ENCODE measurements around the gene SPHK1. TPM values are rescaled to one million over a fixed set of nuclear protein-coding genes. Genes with fewer than 3 reads are reported as not detected.
"Not testable (repeated sequence)": the region's sequence is repeated elsewhere in the genome, so short reads cannot be mapped to it uniquely, and the experiment has no call there.

SPHK1 gene
- total RNA-seq, 1 experiment from 2014 or later: 5.4 TPM

DNA sequence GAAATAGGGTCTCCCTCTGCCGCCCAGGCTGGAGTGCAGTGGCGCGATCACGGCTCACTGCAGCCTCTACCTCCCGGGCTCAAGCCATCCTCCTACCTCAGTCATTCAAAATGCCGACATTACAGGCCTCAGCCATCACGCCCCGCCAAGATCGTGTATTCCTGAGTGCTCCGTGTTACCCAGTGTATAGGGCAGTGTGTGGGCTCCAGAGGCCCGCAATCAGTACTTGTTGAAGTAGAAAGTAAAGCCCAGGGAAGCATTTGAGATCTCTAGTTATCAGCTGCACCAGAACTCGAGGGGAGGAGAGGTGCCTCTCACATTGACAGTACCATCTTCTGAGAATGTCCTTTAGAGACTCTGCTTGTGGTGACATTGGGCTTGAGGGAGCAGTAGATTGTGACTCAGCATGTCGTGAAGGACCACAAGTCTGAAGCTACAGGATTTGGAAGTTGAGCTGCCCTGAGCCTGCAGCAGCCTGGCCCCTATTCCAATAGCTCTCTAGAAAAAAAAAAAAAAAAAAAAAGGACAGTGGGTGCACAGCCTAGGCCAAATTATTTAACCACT, 29.6 kb upstream of the SPHK1 start:
- peaks cover 8% of the 10 kb centered on the region for H3K4me1 ChIP-seq
- peak; percentile 50 to 72 for DNase-seq
- peak overlapping the region; percentile 71 for H3K4me3 ChIP-seq
- H3K27ac ChIP-seq: peak overlapping the region; percentile 99; the same call in 1 of the 2 replicates
- no peaks in the 10 kb centered on the region for H3K9me3 ChIP-seq (replicated peaks)
- H3K36me3 ChIP-seq: no peaks in the 10 kb centered on the region
- H3K27me3 ChIP-seq: no peaks in the 10 kb centered on the region

DNA sequence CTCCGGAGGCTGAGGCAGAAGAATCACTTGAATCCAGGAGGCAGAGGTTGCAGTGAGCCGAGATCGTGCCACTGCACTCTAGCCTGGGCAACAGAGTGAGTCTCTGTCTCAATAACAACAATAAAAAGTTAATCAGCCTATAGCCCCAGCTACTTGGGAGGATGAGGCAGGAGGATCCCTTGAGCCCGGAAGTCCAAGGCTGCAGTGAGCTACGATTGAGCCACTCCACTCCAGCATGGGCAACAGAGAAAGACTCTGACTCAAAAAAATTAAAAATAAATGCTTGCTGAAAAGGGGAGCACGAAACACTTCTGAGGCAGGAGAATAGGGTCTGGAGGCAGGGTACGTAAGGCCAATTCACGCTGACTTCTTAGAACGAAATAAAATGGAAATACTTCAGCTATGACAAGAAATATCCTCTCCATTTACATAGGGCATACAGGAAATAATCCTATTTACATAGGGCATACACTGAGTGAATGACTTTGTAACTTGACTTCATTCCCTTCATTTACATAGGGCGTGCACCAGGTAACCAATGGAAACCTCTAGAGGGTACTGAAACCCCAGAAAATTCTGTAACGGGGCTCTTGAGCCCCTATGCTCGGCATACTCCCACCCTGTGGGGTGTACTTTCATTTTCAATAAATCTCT, 27.5 kb upstream of the SPHK1 start:
- H3K4me3 ChIP-seq: no peak overlapping the region
- DNase-seq: no peak
- no peaks in the 10 kb centered on the region for H3K9me3 ChIP-seq (replicated peaks)
- no peak overlapping the region for H3K27ac ChIP-seq
- no peaks in the 10 kb centered on the region for H3K36me3 ChIP-seq
- H3K4me1 ChIP-seq: peaks cover 20% of the 10 kb centered on the region
- no peaks in the 10 kb centered on the region for H3K27me3 ChIP-seq

DNA sequence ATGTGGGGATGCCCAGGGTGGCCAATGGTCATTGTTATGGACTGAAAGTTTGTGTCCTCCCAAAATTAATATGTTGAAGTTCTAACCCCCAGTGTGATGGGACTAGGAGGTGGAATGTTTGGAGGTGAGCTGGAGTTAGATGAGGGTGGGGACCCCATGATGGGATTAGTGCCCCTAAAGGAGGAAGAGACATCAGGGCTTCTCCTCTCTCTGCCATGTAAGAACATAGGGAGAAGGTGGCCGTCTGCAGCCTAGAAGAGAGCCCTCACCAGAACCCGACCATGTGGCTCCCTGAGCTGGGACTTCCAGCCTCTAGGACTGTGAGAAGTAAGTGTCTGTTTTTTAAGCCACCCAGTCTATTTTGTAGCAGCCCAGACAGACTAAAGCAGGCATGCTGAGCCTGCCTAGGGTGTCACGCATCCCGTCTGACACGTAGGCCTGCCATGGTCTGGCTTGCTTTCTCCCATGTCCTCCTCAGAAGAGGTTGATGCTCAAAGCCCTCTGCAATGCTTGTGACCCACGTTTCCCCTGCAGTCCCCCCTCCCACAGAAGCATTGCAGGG, 26.7 kb upstream of the SPHK1 start:
- Histone ChIP-seq H3K4me1 (peaks cover 23% of the 10 kb centered on the region), H3K9me3 (replicated peaks) (no peaks in the 10 kb centered on the region), H3K27ac (no peak overlapping the region), H3K4me3 (no peak overlapping the region), H3K36me3 (no peaks in the 10 kb centered on the region), H3K27me3 (no peaks in the 10 kb centered on the region)
- no peak for DNase-seq

DNA sequence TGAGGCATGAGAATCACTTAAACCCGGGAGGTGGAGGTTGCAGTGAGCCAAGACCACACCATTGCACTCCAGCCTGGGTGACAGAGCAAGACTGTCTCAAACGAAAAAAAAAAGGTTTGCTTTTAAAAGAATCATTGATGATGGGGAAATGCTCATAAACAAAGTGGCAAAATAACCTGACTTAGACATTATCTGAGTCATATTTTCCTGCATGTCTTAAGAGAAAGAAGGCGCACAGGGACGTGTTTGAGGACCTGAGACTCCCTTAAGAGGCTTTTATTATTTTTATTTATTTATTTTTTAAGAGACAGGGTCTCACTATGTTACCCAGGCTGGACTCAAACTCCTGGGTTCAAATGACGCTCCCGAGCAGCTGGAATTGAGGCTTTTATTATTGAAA, 25.0 kb upstream of the SPHK1 start:
- H3K9me3 ChIP-seq (replicated peaks): no peaks in the 10 kb centered on the region
- no peak for DNase-seq
- H3K4me3 ChIP-seq: no peak overlapping the region
- no peaks in the 10 kb centered on the region for H3K27me3 ChIP-seq
- H3K4me1 ChIP-seq: peaks cover 23% of the 10 kb centered on the region
- no peaks in the 10 kb centered on the region for H3K36me3 ChIP-seq
- H3K27ac ChIP-seq: no peak overlapping the region

DNA sequence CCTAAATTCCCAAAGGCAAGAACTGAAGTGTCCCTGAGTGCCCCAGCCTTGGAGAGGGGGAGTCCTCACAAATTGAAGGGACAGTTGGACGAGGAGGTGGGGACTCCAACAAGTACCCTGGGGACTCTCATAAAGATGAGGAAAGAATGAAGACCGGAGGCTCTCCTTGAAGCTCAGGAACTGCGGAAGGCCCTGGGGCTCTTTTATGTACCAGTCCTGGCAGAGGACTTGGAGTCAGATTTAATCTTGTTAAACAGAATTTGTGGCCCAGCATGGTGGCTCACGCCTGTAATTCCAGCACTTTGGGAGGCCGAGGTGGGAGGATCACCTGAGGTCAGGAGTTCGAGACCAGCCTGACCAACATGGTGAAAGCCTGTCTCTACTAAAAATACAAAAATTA, 24.6 kb upstream of the SPHK1 start:
- not testable (repeated sequence) for H3K4me3 ChIP-seq; DNase-seq; H3K27me3 ChIP-seq; H3K9me3 ChIP-seq (replicated peaks); H3K27ac ChIP-seq; H3K36me3 ChIP-seq
- peaks cover 21% of the 10 kb centered on the region for H3K4me1 ChIP-seq

DNA sequence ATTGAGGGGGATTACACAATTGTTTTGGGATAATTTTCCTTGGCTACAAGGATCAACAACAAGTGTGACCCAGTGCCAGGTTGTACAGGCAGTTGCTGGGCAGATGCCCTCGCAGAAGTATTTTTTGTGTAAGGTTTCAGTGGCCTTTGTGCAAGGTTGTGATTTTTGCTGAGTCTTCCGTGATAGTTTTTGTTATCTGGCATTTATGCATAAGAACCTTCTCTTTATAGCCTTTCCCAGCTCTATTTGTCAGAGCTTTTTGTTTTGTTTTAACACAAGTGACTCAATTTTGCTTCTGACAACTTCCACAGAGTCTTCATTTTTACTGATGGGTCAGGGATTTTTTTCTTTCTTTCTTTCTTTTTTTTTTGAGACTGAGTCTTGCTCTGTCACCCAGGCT, 23.9 kb upstream of the SPHK1 start:
- H3K27me3 ChIP-seq: no peaks in the 10 kb centered on the region
- no peaks in the 10 kb centered on the region for H3K9me3 ChIP-seq (replicated peaks)
- peaks cover 16% of the 10 kb centered on the region for H3K4me1 ChIP-seq
- no peak for DNase-seq
- no peak overlapping the region for H3K4me3 ChIP-seq
- H3K27ac ChIP-seq: no peak overlapping the region
- H3K36me3 ChIP-seq: no peaks in the 10 kb centered on the region

DNA sequence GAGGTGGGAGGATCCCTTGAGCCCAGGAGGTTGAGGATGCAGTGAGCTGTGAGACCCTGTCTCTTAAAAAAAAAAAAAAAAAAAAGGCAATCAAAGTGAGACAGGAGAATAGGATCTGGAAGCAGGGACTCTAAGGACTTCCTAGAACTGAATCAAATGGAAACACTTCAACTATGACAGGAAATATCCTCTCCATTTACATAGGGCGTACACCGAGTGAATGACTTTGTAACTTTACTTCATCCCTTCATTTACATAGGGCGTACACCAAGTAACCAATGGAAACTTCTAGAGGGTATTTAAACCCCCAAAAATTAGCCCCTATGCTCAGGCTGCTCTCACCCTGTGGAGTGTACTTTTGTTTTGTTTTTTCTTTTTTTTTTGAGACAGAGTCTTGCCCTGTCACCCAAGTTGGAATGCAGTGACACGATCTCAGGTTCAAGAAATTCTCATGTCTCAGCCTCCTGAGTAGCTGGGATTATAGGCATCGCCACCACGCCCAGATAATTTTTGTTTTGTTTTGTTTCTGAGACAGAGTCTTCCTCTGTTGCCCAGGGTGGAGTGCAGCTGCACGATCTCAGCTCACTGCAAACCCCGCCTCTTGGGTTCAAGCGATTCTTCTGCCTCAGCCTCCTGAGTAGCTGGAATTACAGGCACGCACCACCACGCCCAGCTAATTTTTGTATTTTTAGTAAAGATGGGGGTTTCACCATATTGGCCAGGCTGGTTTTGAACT, 21.1 kb upstream of the SPHK1 start:
- H3K27me3 ChIP-seq: no peaks in the 10 kb centered on the region
- peaks cover 15% of the 10 kb centered on the region for H3K4me1 ChIP-seq
- no peak for DNase-seq
- no peaks in the 10 kb centered on the region for H3K9me3 ChIP-seq (replicated peaks)
- no peak overlapping the region for H3K27ac ChIP-seq
- H3K4me3 ChIP-seq: no peak overlapping the region
- H3K36me3 ChIP-seq: no peaks in the 10 kb centered on the region

DNA sequence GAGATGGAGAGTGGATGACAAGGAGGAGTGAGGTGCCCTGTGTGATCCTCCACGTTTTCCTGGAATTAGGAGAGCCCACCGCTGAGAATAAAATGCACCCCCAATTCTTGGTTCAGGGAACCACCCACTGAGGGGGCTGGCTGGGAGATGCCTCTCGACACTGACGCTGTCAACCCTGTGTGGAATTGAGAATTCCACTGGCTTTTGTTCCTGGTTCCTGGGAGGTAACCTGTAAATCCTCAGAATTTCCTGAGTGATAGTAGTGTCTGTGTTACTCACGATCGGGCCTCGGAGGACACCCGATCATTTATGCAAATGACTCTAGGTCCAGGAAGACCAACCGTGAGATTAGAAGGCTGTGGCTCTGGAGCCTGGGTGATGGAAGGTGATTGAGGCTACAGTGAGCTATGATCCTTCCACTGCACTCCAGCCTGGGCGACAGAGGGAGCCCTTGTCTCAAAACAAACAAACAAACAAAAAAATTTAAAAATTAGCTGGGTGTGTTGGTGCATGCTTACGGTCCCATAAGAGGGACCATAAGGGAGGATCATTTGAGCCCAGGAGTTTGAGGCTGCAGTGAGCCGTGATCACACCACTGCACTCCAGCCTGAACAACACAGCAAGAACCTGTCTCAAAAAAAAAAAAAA, 19.0 kb upstream of the SPHK1 start:
- no peak for DNase-seq
- no peaks in the 10 kb centered on the region for H3K36me3 ChIP-seq
- H3K4me1 ChIP-seq: peaks cover 25% of the 10 kb centered on the region
- no peaks in the 10 kb centered on the region for H3K27me3 ChIP-seq
- no peak overlapping the region for H3K27ac ChIP-seq
- no peak overlapping the region for H3K4me3 ChIP-seq
- no peaks in the 10 kb centered on the region for H3K9me3 ChIP-seq (replicated peaks)

DNA sequence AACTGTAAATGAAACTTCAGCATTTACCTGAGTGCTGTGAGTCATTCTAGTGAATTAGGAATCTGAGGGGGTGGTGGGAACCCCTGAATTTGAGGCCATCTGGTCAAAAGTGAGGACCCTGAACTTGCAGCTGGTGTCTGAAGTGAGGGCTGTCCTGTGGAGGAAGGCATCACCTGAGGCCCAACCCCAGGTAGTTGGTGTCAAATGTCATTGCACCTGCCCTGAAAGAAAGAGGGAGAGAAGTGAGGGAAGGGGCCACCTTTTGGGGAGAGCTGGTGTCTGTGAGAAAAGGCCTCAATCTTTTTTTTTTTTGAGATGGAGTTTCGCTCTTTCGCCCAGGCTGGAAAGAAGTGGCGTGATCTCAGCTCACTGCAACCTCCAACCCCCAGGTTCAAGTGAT, 18.2 kb upstream of the SPHK1 start:
- H3K9me3 ChIP-seq (replicated peaks): no peaks in the 10 kb centered on the region
- DNase-seq: no peak
- peaks cover 28% of the 10 kb centered on the region for H3K4me1 ChIP-seq
- H3K4me3 ChIP-seq: no peak overlapping the region
- no peaks in the 10 kb centered on the region for H3K36me3 ChIP-seq
- no peaks in the 10 kb centered on the region for H3K27me3 ChIP-seq
- H3K27ac ChIP-seq: no peak overlapping the region

DNA sequence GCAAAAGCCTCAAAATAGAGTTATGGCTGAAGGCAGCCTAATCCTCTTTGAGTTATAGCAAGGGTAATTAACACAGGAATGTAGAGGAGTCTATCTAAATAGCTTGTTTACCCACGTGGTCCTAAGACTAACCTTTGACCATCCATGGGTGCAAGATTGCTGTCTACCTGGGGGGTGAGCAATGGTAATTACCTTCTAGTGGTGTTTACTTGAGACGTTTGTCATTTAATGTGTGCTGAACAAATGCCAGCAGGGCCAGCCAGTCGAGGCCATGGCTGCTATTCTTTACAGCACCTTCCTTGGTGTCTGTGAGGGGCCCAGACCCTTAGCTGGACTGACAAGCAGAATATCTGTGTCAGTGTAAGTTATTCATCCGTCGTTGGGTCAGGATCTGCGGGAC, 16.8 kb upstream of the SPHK1 start:
- DNase-seq: no peak
- no peak overlapping the region for H3K4me3 ChIP-seq
- H3K36me3 ChIP-seq: no peaks in the 10 kb centered on the region
- no peaks in the 10 kb centered on the region for H3K9me3 ChIP-seq (replicated peaks)
- H3K27me3 ChIP-seq: no peaks in the 10 kb centered on the region
- H3K4me1 ChIP-seq: peaks cover 18% of the 10 kb centered on the region
- no peak overlapping the region for H3K27ac ChIP-seq

DNA sequence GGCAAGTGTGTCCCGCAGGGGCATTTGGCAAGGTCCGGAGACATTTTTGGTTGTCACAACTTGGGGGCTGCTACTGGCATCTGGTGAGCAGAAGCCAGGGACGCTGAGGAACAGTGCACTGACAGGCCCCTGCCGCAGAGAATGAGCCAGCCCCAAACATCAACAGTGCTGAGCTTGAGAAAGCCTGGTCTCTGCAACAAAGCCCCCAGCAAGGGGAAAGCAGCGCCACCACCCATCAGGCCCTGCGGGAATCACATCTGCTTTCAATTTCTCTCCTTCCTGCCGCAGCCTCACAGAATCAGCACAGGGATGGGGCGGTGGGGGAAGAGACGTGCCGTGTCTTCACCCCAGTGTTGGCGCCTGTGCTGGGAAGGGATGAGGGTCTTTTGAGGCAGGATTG, 15.9 kb upstream of the SPHK1 start:
- Histone ChIP-seq H3K36me3 (no peaks in the 10 kb centered on the region), H3K4me1 (peaks cover 18% of the 10 kb centered on the region)

DNA sequence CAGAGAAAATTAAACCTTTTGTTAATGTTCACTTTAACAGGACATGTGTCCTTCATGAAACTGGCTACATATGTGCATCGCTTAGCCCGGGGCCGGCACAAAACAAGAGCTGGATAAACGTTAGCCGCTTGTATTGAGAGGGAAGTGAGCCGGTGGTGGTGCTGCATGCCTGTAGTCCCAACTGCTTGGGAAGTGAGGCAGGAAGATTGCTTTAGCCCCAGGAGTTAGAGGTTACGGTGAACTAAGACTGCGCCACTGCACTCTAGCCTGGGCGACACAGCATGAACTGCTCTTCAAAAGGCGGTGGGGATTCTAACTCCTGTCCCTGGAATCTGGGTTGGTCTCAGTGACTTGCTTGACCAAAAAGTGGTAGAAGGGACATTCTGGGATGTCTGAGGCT, 15.0 kb upstream of the SPHK1 start:
- peak; percentile 40 to 55 for DNase-seq
- H3K27ac ChIP-seq: no peak overlapping the region
- H3K36me3 ChIP-seq: no peaks in the 10 kb centered on the region
- no peaks in the 10 kb centered on the region for H3K27me3 ChIP-seq
- H3K4me1 ChIP-seq: peaks cover 18% of the 10 kb centered on the region
- H3K9me3 ChIP-seq (replicated peaks): no peaks in the 10 kb centered on the region
- peak overlapping the region; percentile 12 for H3K4me3 ChIP-seq

More for the DNA sequence above, 15.9 kb upstream of the SPHK1 start:
- Histone ChIP-seq H3K27me3 (no peaks in the 10 kb centered on the region), H3K9me3 (replicated peaks) (no peaks in the 10 kb centered on the region), H3K4me3 (no peak overlapping the region), H3K27ac (no peak overlapping the region)
- no peak for DNase-seq

DNA sequence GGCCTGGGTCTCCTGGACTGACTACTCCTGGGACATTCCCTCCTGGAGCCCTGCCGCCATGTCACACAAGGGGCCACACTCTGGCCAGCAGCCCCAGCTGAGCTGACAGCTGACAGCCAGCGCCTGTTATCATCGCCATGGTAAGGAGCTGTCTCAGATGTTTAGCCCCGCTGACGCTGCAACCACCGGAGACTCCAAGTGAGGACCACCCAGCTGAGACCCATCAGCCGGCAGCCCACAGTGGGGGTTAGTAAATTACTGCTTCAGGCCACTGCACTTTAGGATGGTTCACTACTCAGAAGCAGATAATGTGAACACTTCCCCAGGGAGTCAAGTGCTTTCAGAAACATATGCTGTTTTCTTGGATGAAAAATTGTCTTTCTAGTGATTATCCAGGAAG, 14.6 kb upstream of the SPHK1 start:
- H3K4me1 ChIP-seq: peaks cover 18% of the 10 kb centered on the region
- H3K36me3 ChIP-seq: no peaks in the 10 kb centered on the region
- H3K27ac ChIP-seq: no peak overlapping the region
- DNase-seq: peak; percentile 62 to 72
- no peaks in the 10 kb centered on the region for H3K27me3 ChIP-seq
- H3K9me3 ChIP-seq (replicated peaks): no peaks in the 10 kb centered on the region
- peak overlapping the region; percentile 12 for H3K4me3 ChIP-seq

DNA sequence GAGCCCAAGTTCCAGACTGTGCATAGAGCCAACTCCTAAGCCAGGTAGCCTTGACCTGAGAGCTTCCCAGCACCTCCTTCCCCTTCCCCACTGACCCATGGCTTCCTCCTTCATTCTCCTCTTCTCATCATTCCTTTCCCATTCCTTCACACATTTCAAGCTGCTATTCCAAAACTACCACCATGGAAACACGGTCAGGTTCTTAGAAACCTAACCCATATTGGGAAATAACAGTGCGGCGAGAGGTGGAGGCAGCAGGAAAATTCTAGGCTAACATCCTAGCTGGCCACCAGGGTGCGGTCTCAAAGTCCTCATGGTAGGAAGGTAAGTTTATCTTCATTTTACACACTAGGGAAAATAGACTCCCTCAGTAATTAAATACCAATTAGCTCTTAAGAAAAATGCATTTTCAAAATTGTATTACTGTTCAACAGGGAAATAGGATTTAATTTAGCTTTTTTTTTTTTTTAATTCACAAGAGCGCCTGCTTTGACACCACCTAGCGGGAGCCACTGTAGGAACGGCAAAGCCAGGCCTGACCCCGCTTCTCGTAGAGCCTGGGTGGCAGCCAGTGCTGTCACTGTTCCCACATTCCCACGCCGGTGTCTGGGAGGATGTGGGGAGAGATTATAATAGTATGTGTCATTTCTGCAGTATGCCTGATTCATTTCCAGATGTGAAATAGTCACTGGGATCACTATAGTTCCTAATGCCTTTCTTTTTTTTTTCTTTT, 14.0 kb upstream of the SPHK1 start:
- DNase-seq: peak; percentile 56 to 57
- no peaks in the 10 kb centered on the region for H3K36me3 ChIP-seq
- H3K9me3 ChIP-seq (replicated peaks): no peaks in the 10 kb centered on the region
- peaks cover 22% of the 10 kb centered on the region for H3K4me1 ChIP-seq
- H3K27ac ChIP-seq: no peak overlapping the region
- no peak overlapping the region for H3K4me3 ChIP-seq
- no peaks in the 10 kb centered on the region for H3K27me3 ChIP-seq
